ENCODE measurements around the gene DPH2.

DNA sequence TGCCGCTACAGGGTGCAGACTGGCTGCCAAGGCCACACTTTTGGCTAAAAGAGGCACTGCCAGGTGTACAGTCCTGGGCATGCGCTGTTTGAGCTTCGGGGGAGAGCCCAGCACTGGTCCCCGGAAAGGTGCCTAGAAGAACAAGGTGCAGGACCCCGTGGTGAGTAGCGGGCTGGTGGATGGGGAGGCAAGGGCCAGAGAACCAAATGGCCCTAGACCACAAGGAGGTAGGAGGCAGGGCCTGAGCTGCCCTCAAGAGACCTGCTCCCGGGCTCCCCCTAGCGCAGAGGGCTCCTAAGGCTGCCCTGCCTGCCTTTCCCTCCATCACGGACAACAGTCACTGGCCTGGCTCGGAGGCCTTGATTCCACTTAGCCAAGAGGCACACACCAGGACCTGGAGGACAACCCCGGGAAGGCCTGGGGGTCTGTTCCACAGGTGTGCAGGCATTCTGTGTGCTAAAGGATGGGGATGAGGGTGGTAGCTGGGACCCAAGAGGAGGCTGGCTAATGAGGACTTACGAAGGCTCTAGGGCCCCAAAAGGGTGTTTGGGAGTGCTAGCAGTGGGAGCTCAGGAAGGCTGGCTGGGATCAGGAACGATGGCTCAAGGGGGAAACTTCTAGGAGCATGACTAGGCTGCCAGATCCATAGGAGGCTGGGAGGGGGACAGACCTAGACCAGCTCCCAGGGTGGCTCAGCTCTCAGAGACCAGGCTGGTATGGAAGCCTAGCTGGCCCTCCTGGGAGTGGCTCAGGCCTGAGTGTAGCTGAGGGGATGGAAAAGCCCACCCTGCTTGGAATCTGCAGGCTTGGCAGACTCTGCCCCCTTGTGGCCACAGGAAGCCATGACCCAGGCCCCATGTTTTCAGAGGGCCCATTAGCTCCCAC, 35.5 kb upstream of the DPH2 start:
- TF ChIP-seq, protein P1, sequence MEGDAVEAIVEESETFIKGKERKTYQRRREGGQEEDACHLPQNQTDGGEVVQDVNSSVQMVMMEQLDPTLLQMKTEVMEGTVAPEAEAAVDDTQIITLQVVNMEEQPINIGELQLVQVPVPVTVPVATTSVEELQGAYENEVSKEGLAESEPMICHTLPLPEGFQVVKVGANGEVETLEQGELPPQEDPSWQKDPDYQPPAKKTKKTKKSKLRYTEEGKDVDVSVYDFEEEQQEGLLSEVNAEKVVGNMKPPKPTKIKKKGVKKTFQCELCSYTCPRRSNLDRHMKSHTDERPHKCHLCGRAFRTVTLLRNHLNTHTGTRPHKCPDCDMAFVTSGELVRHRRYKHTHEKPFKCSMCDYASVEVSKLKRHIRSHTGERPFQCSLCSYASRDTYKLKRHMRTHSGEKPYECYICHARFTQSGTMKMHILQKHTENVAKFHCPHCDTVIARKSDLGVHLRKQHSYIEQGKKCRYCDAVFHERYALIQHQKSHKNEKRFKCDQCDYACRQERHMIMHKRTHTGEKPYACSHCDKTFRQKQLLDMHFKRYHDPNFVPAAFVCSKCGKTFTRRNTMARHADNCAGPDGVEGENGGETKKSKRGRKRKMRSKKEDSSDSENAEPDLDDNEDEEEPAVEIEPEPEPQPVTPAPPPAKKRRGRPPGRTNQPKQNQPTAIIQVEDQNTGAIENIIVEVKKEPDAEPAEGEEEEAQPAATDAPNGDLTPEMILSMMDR (IDR thresholded peaks at IDR 0.05) = peak; percentile 85 to 92 (median 88)
- TF ChIP-seq POLR2AphosphoS5 (IDR thresholded peaks at IDR 0.05) (no peak), EP300 (IDR thresholded peaks at IDR 0.05; ENCODE audit: low read depth) (no peak)

Data from transverse colon (tissue), 4 donors.